HEK293 (cell line): ENCODE results near the gene TBCE.

Source experiments
- MEIS1 ChIP-seq: sonication (generic); formaldehyde crosslinking; IDR thresholded peaks from 2 replicates; pipeline ENCODE4 v1.8.1; 2022; ENCODE audit warnings: missing genetic modification reagents, mild to moderate bottlenecking, borderline replicate concordance
- RBAK ChIP-seq: fragments of 450-650 bp; formaldehyde crosslinking; IDR thresholded peaks from 2 replicates; pipeline ENCODE4 v1.5.1; 2016; ENCODE audit warnings: missing biosample characterization, missing genetic modification characterization
- ZEB2 ChIP-seq: fragments of 450-650 bp; formaldehyde crosslinking; IDR thresholded peaks from 2 replicates; pipeline ENCODE4 v1.5.1; 2016; ENCODE audit warnings: missing biosample characterization, missing genetic modification characterization
- ZFP41 ChIP-seq: fragments of 450-650 bp; formaldehyde crosslinking; IDR thresholded peaks from 2 replicates; pipeline ENCODE4 v1.5.1; 2016; ENCODE audit warnings: missing biosample characterization, missing genetic modification characterization, borderline replicate concordance
- ZNF302 ChIP-seq: fragments of 450-650 bp; formaldehyde crosslinking; IDR thresholded peaks from 2 replicates; pipeline ENCODE4 v1.5.1; 2016; ENCODE audit warnings: missing biosample characterization, missing genetic modification characterization, low read depth
- ZNF707 ChIP-seq: fragments of 450-650 bp; formaldehyde crosslinking; IDR thresholded peaks from 2 replicates; pipeline ENCODE4 v1.5.1; 2016; ENCODE audit warnings: missing biosample characterization, missing genetic modification characterization
- ZNF830 ChIP-seq: fragments of 450-650 bp; IDR thresholded peaks from 2 replicates; pipeline ENCODE4 v1.5.0; 2018; ENCODE audit warnings: missing biosample characterization, missing genetic modification characterization, low read depth, mild to moderate bottlenecking, moderate library complexity
- ZXDB ChIP-seq: fragments of 450-650 bp; formaldehyde crosslinking; IDR thresholded peaks from 2 replicates; pipeline ENCODE4 v1.5.1; 2016; ENCODE audit warnings: missing biosample characterization, missing genetic modification characterization
- TF ChIP-seq, protein P1 (sequence below): fragments of 450-650 bp; formaldehyde crosslinking; IDR thresholded peaks from 2 replicates; pipeline ENCODE4 v1.5.1; 2016; ENCODE audit warnings: missing biosample characterization, missing genetic modification characterization, low read depth
- TF ChIP-seq, protein P2 (sequence below): fragments of 450-650 bp; formaldehyde crosslinking; IDR thresholded peaks from 2 replicates; pipeline ENCODE4 v1.5.1; 2016; ENCODE audit warnings: missing biosample characterization, missing genetic modification characterization
- TF ChIP-seq, protein P3 (sequence below): fragments of 450-650 bp; formaldehyde crosslinking; IDR thresholded peaks from 2 replicates; pipeline ENCODE4; 2016; ENCODE audit warnings: missing biosample characterization, missing genetic modification characterization

DNA sequence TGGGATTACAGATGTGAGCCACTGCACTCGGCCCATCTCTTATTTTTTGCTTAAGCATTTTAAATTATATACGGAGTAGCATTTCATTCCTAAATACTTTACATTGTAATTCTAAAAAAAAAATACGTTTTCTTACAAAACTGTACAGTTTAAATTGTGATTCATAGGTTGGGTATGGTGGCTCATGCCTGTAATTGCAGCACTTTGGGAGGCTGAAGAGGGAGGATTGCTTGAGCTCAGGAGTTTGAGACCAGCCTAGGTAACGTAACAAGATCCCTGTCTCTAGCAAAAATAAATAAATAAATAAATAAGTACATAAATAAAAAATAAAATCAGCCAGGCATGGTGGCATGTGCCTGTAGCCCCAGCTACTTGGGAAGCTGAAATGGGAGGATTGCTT, 24.6 kb downstream of the TBCE start:
- no peak for TF ChIP-seq ZFP41 (tag by site-specific recombination)
- TF ChIP-seq ZNF302 (tag by site-specific recombination) = no peak
- TF ChIP-seq, protein P1, sequence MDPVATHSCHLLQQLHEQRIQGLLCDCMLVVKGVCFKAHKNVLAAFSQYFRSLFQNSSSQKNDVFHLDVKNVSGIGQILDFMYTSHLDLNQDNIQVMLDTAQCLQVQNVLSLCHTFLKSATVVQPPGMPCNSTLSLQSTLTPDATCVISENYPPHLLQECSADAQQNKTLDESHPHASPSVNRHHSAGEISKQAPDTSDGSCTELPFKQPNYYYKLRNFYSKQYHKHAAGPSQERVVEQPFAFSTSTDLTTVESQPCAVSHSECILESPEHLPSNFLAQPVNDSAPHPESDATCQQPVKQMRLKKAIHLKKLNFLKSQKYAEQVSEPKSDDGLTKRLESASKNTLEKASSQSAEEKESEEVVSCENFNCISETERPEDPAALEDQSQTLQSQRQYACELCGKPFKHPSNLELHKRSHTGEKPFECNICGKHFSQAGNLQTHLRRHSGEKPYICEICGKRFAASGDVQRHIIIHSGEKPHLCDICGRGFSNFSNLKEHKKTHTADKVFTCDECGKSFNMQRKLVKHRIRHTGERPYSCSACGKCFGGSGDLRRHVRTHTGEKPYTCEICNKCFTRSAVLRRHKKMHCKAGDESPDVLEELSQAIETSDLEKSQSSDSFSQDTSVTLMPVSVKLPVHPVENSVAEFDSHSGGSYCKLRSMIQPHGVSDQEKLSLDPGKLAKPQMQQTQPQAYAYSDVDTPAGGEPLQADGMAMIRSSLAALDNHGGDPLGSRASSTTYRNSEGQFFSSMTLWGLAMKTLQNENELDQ (tag by site-specific recombination) = no peak
- no peak for TF ChIP-seq ZXDB (tag by site-specific recombination)
- TF ChIP-seq, protein P2, sequence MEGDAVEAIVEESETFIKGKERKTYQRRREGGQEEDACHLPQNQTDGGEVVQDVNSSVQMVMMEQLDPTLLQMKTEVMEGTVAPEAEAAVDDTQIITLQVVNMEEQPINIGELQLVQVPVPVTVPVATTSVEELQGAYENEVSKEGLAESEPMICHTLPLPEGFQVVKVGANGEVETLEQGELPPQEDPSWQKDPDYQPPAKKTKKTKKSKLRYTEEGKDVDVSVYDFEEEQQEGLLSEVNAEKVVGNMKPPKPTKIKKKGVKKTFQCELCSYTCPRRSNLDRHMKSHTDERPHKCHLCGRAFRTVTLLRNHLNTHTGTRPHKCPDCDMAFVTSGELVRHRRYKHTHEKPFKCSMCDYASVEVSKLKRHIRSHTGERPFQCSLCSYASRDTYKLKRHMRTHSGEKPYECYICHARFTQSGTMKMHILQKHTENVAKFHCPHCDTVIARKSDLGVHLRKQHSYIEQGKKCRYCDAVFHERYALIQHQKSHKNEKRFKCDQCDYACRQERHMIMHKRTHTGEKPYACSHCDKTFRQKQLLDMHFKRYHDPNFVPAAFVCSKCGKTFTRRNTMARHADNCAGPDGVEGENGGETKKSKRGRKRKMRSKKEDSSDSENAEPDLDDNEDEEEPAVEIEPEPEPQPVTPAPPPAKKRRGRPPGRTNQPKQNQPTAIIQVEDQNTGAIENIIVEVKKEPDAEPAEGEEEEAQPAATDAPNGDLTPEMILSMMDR (tag by site-specific recombination) = no peak
- TF ChIP-seq ZNF830 (tag by site-specific recombination) = no peak
- TF ChIP-seq, protein P3, sequence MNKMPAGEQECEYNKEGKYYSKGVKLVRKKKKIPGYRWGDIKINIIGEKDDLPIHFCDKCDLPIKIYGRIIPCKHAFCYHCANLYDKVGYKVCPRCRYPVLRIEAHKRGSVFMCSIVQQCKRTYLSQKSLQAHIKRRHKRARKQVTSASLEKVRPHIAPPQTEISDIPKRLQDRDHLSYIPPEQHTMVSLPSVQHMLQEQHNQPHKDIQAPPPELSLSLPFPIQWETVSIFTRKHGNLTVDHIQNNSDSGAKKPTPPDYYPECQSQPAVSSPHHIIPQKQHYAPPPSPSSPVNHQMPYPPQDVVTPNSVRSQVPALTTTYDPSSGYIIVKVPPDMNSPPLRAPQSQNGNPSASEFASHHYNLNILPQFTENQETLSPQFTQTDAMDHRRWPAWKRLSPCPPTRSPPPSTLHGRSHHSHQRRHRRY (tag by site-specific recombination) = no peak
- no peak for TF ChIP-seq RBAK (tag by site-specific recombination)
- no peak for TF ChIP-seq ZNF707 (tag by site-specific recombination)
- TF ChIP-seq MEIS1 (CRISPR knock-in tag) = no peak
- TF ChIP-seq ZEB2 (tag by site-specific recombination) = no peak
